Neural progenitor cell (in vitro differentiated cells): Measurements from ENCODE around the gene DLX1.

Source experiments
- CTCF ChIP-seq: fragments of 200-600 bp; sonication (generic); IDR thresholded peaks from 2 replicates; pipeline ENCODE4 v1.5.1; 2017; ENCODE audit warnings: antibody characterized with exemption, mild to moderate bottlenecking
- EZH2 ChIP-seq: fragments of 200-600 bp; sonication (generic); IDR thresholded peaks from 2 replicates; pipeline ENCODE4 v1.6.1; 2017; ENCODE audit warnings: antibody characterized with exemption, mild to moderate bottlenecking, moderate library complexity
- EZH2phosphoT487 ChIP-seq: fragments of 200-600 bp; sonication (generic); IDR thresholded peaks from 2 replicates; pipeline ENCODE4 v1.6.1; 2017; ENCODE audit warnings: antibody characterized with exemption

- TF ChIP-seq CTCF (no peak), EZH2phosphoT487 (no peak), EZH2 (no peak)
Measured at GRCh38 chr2:172137109-172137508, 51.8 kb downstream of the DLX1 start.
